Parathyroid adenoma (tissue), 2 donors: Measurements from ENCODE around the gene SMARCA2.

Source experiments
- H2AFZ ChIP-seq: fragments of 300-600 bp; sonication (generic); one replicate; pipeline ENCODE4 v1.7.0; 2017; ENCODE audit warnings: antibody characterized with exemption, mild to moderate bottlenecking
- H3K27ac ChIP-seq: fragments of 300-600 bp; sonication (generic); one replicate; pipeline ENCODE4 v1.7.0; 2017
- H3K27me3 ChIP-seq: fragments of 300-600 bp; sonication (generic); one replicate; pipeline ENCODE4 v1.7.0; 2017; ENCODE audit warnings: low read length; ENCODE audit not compliant: control insufficient read depth, insufficient read depth
- H3K36me3 ChIP-seq: fragments of 300-600 bp; sonication (generic); one replicate; pipeline ENCODE4 v1.7.0; 2017; ENCODE audit warnings: low read length; ENCODE audit not compliant: control insufficient read depth, insufficient read depth
- H3K4me1 ChIP-seq: fragments of 300-600 bp; sonication (generic); one replicate; pipeline ENCODE4 v1.7.0; 2017; ENCODE audit warnings: control low read depth
- H3K4me2 ChIP-seq: fragments of 300-600 bp; sonication (generic); one replicate; pipeline ENCODE4 v1.7.0; 2017; ENCODE audit warnings: low read length
- H3K4me3 ChIP-seq: fragments of 300-600 bp; sonication (generic); one replicate; pipeline ENCODE4 v1.7.0; 2017; ENCODE audit warnings: low read depth, low read length
- H3K79me2 ChIP-seq: fragments of 300-600 bp; sonication (generic); one replicate; pipeline ENCODE4 v1.7.0; 2017; ENCODE audit warnings: control low read depth
- H3K9ac ChIP-seq: fragments of 300-600 bp; sonication (generic); one replicate; pipeline ENCODE4 v1.7.0; 2017; ENCODE audit warnings: mild to moderate bottlenecking
- H3K9me3 ChIP-seq: fragments of 300-600 bp; sonication (generic); one replicate; pipeline ENCODE4 v1.7.0; 2017; ENCODE audit warnings: low read length; ENCODE audit not compliant: control insufficient read depth
- TF ChIP-seq, protein P1 (sequence below): fragments of 300-600 bp; sonication (generic); IDR thresholded peaks from one replicate; pipeline ENCODE4 v1.7.0; 2017; ENCODE audit warnings: antibody characterized with exemption, mild to moderate bottlenecking
- donor health status: primary hyperparathyroidism.

SMARCA2 gene

DNA sequence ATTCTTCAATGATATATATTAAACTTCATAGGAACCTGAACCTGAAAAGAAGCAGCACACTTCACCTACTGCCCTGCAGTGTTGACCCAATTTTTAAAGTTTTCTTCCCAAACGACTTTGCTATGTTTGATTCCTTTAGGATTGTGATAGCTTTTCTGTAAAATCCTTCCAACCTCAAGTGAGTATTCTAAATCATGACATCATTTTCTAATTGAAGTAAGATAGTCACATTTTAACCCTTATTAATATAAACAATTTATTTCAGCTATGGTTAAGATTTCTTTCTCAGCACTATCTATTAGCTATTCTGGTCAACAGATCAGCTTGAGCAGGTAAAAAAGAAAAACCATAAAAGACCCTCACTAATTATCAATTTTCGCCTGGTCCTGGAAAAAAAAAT, 162.0 kb downstream of the SMARCA2 start:
- TF ChIP-seq, protein P1, sequence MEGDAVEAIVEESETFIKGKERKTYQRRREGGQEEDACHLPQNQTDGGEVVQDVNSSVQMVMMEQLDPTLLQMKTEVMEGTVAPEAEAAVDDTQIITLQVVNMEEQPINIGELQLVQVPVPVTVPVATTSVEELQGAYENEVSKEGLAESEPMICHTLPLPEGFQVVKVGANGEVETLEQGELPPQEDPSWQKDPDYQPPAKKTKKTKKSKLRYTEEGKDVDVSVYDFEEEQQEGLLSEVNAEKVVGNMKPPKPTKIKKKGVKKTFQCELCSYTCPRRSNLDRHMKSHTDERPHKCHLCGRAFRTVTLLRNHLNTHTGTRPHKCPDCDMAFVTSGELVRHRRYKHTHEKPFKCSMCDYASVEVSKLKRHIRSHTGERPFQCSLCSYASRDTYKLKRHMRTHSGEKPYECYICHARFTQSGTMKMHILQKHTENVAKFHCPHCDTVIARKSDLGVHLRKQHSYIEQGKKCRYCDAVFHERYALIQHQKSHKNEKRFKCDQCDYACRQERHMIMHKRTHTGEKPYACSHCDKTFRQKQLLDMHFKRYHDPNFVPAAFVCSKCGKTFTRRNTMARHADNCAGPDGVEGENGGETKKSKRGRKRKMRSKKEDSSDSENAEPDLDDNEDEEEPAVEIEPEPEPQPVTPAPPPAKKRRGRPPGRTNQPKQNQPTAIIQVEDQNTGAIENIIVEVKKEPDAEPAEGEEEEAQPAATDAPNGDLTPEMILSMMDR = no peak
- Histone ChIP-seq H3K27ac (no peak overlapping the region), H3K79me2 (peaks cover 2% of the 10 kb centered on the region), H2AFZ (no peak overlapping the region), H3K9ac (no peak overlapping the region), H3K4me2 (no peak overlapping the region), H3K4me3 (no peak overlapping the region), H3K9me3 (no peaks in the 10 kb centered on the region), H3K36me3 (no peaks in the 10 kb centered on the region), H3K4me1 (no peaks in the 10 kb centered on the region), H3K27me3 (no peaks in the 10 kb centered on the region)

DNA sequence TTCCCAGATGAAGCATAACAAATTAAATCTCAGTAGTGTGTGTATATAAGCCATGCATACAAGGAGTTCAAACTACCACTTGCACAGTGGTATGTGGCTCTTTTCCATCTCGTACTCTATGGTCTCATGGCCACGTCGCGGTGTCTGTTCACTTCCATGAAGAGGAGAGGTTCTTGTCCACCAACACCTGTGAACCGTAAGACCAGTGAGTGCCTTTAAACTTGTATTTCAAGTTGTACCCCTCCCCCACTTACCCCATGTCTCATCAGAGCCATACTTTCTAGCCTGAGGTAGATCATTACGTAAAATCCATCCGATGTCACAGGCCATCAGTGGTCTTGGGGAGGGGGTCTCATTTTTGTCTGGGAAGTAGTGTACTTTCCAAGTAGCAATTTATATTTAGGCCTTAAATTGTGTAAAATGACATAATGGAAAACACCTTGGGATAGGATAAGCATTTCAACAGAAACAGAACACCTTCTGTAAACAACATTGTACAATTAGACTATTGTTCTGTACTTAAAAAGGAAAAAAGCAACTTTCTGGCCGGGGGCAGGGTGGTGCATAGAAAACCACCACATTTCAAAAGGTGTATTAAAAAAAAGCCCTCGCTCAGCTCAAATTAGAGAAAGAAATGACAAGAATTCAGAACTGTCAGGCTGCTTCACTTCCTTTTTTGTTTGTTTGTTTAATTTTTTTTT, 163.0 kb downstream of the SMARCA2 start:
- Histone ChIP-seq H3K27me3 (no peaks in the 10 kb centered on the region), H3K4me1 (no peaks in the 10 kb centered on the region), H3K4me3 (no peak overlapping the region), H3K36me3 (no peaks in the 10 kb centered on the region), H3K27ac (no peak overlapping the region), H2AFZ (no peak overlapping the region), H3K9me3 (no peaks in the 10 kb centered on the region), H3K9ac (no peak overlapping the region), H3K79me2 (no peaks in the 10 kb centered on the region), H3K4me2 (no peak overlapping the region)
- TF ChIP-seq, protein P1 = no peak

DNA sequence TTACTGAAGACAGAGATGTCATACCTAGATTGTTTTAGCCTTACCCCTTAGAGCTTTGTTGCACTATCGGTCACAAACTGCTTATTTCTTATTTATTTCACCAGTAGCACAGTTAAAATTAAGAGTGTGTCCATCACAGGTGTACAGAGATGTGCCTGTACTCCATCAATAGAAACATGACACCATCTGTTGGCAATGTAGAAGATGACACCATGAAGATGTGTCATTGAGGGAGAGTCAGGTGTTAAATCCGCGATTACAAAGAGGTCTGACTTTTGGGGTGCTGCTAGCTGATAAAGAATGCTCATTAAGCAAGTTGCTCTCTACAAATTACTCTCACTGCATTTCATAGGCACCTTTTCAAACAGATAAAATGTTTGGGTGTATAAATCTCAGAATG, 164.4 kb downstream of the SMARCA2 start:
- H3K4me3 ChIP-seq = no peak overlapping the region
- no peaks in the 10 kb centered on the region for H3K36me3 ChIP-seq
- no peaks in the 10 kb centered on the region for H3K79me2 ChIP-seq
- H3K27ac ChIP-seq = no peak overlapping the region
- no peak overlapping the region for H3K9ac ChIP-seq
- no peaks in the 10 kb centered on the region for H3K4me1 ChIP-seq
- H2AFZ ChIP-seq = no peak overlapping the region
- H3K4me2 ChIP-seq = no peak overlapping the region
- H3K27me3 ChIP-seq = no peaks in the 10 kb centered on the region
- no peaks in the 10 kb centered on the region for H3K9me3 ChIP-seq
- TF ChIP-seq, protein P1 = no peak

DNA sequence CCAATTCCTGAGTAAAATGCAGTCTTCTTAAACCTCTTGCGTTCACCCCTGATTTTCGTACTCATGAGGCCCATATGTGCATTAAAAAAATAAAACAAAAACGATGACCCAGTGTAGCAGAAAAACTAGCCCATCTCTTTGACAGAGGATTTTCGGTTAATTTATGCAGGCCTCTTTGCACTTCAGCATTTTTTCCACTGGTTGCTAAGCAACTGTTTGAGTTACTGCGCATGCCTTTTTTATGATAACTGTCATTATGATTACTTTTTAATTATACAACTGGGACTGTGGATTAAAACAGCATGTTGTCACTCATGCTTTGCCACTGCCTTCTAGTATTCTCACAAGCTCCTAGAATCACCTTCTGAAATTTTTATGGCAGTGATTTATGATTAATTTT, 165.0 kb downstream of the SMARCA2 start:
- H3K4me3 ChIP-seq = no peak overlapping the region
- no peak overlapping the region for H3K4me2 ChIP-seq
- H3K4me1 ChIP-seq = no peaks in the 10 kb centered on the region
- no peak overlapping the region for H3K9ac ChIP-seq
- TF ChIP-seq, protein P1 = no peak
- H2AFZ ChIP-seq = no peak overlapping the region
- no peaks in the 10 kb centered on the region for H3K79me2 ChIP-seq
- no peaks in the 10 kb centered on the region for H3K9me3 ChIP-seq
- H3K36me3 ChIP-seq = no peaks in the 10 kb centered on the region
- no peaks in the 10 kb centered on the region for H3K27me3 ChIP-seq
- no peak overlapping the region for H3K27ac ChIP-seq

DNA sequence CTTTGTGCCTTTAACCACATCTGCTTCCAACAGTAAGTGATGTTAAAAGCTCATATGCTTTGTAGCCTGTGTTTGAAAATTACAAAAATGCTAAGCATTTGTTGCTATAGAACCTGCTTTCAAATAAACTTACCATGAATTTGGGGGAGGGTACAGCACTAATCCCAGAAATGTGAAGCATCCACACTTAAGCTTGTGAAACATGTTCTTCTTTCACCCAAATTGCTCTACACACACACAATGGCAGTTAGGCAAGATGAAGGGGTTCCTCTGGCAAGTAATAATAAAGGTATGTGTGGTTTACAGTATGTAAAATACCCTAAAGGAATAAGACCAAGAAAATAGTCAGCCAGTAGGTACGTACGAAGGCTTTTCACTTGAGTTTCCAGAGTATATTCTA, 165.6 kb downstream of the SMARCA2 start:
- Histone ChIP-seq H3K4me2 (no peak overlapping the region), H3K9me3 (no peaks in the 10 kb centered on the region), H3K27ac (no peak overlapping the region), H3K9ac (no peak overlapping the region), H3K79me2 (no peaks in the 10 kb centered on the region), H3K4me3 (no peak overlapping the region), H2AFZ (no peak overlapping the region), H3K27me3 (no peaks in the 10 kb centered on the region), H3K4me1 (no peaks in the 10 kb centered on the region), H3K36me3 (no peaks in the 10 kb centered on the region)
- TF ChIP-seq, protein P1 = no peak
